OCI-LY1 (cell line): ENCODE measurements around the gene C18orf63.

Experiments used
- H2AFZ ChIP-seq: fragments of 200-600 bp; sonication (generic), shearing (Covaris generic); 2 replicates; pipeline ENCODE4 v1.6.0; 2014; ENCODE audit warnings: antibody characterized with exemption, mild to moderate bottlenecking, low read length
- H3F3A ChIP-seq: fragments of 200-600 bp; sonication (generic), shearing (Covaris generic); 2 replicates; pipeline ENCODE4 v1.6.0; 2014; ENCODE audit warnings: mild to moderate bottlenecking, antibody characterized with exemption, low read length, moderate library complexity; ENCODE audit not compliant: insufficient read depth
- H3K27ac ChIP-seq: fragments of 200-600 bp; sonication (generic); 2 replicates; pipeline ENCODE4 v1.5.1; 2014; ENCODE audit warnings: low read length, mixed run types, mild to moderate bottlenecking, low read depth; ENCODE audit not compliant: poor library complexity, severe bottlenecking
- H3K27me3 ChIP-seq: fragments of 200-600 bp; sonication (generic); 2 replicates; pipeline ENCODE4 v1.6.0; 2014; ENCODE audit warnings: antibody characterized with exemption, mild to moderate bottlenecking, low read length, moderate library complexity; ENCODE audit not compliant: insufficient read depth
- H3K36me3 ChIP-seq: fragments of 200-600 bp; sonication (generic); 2 replicates; pipeline ENCODE4 v1.6.1; 2014; ENCODE audit warnings: mild to moderate bottlenecking, antibody characterized with exemption, low read length, moderate library complexity, mixed read lengths; ENCODE audit not compliant: insufficient read depth
- H3K4me1 ChIP-seq: fragments of 200-600 bp; sonication (generic); 2 replicates; pipeline ENCODE4 v1.5.1; 2014; ENCODE audit warnings: mild to moderate bottlenecking, low read length, moderate library complexity; ENCODE audit not compliant: insufficient read depth, severe bottlenecking
- H3K4me2 ChIP-seq: fragments of 200-600 bp; sonication (generic), shearing (Covaris generic); 2 replicates; pipeline ENCODE4 v1.6.1; 2014; ENCODE audit warnings: low read length
- H3K4me3 ChIP-seq: fragments of 200-600 bp; sonication (generic); 2 replicates; pipeline ENCODE4 v1.5.1; 2014; ENCODE audit warnings: low read length, low read depth, mild to moderate bottlenecking, mixed read lengths; ENCODE audit not compliant: poor library complexity, severe bottlenecking
- H3K79me2 ChIP-seq: fragments of 200-600 bp; shearing (Covaris generic); 2 replicates; pipeline ENCODE4 v1.6.1; 2016; ENCODE audit warnings: mixed run types, low read length, mixed read lengths; ENCODE audit not compliant: insufficient read depth
- H3K9ac ChIP-seq: fragments of 200-600 bp; sonication (generic), shearing (Covaris generic); 2 replicates; pipeline ENCODE4 v1.6.1; 2014; ENCODE audit warnings: mild to moderate bottlenecking, low read length, mixed read lengths
- H3K9me2 ChIP-seq: fragments of 200-600 bp; sonication (generic), shearing (Covaris generic); 2 replicates; pipeline ENCODE4 v1.6.1; 2014; ENCODE audit warnings: low read depth, mild to moderate bottlenecking, low read length, mixed read lengths
- H3K9me3 ChIP-seq: fragments of 200-600 bp; shearing (Covaris generic); 2 replicates; pipeline ENCODE4 v1.6.1; 2014; ENCODE audit warnings: low read length, mixed read lengths
- H4K20me1 ChIP-seq: fragments of 200-600 bp; sonication (generic), shearing (Covaris generic); 2 replicates; pipeline ENCODE4 v1.6.0; 2016; ENCODE audit warnings: mild to moderate bottlenecking, low read length; ENCODE audit not compliant: insufficient read depth
- CTCF ChIP-seq: fragments of 200-600 bp; sonication (generic), shearing (Covaris generic); IDR thresholded peaks from 2 replicates; pipeline ENCODE4 v1.5.1; 2017; ENCODE audit warnings: mild to moderate bottlenecking, antibody characterized with exemption, low read length, moderate library complexity, mixed read lengths
- EZH2 ChIP-seq: fragments of 200-600 bp; sonication (generic), shearing (Covaris generic); IDR thresholded peaks from 2 replicates; pipeline ENCODE4 v1.8.0; 2017; ENCODE audit warnings: borderline replicate concordance, mixed run types, mild to moderate bottlenecking, antibody characterized with exemption, low read length, moderate library complexity, mixed read lengths

Gene C18orf63

GRCh38 chr18:74299746-74300145 lies 15.9 kb upstream of the C18orf63 start:
- H4K20me1 ChIP-seq, result no peaks in the 10 kb centered on the region
- no peak for TF ChIP-seq CTCF
- TF ChIP-seq EZH2, result no peak

GRCh38 chr18:74303306-74303705 lies 12.3 kb upstream of the C18orf63 start:
- H3K9ac ChIP-seq, result no peak overlapping the region
- no peaks in the 10 kb centered on the region; the same call in 1 of the 2 replicates for H3K36me3 ChIP-seq
- no peak overlapping the region for H2AFZ ChIP-seq
- no peaks in the 10 kb centered on the region for H4K20me1 ChIP-seq
- H3K27me3 ChIP-seq, result no peaks in the 10 kb centered on the region
- TF ChIP-seq EZH2, result no peak
- TF ChIP-seq CTCF, result no peak
- peaks cover 3% of the 10 kb centered on the region; the same call in 1 of the 2 replicates for H3F3A ChIP-seq
- H3K79me2 ChIP-seq, result no peaks in the 10 kb centered on the region
- H3K27ac ChIP-seq, result no peak overlapping the region
- H3K4me3 ChIP-seq, result no peak overlapping the region
- peaks cover 2% of the 10 kb centered on the region; the same call in 1 of the 2 replicates for H3K9me3 ChIP-seq
- H3K4me2 ChIP-seq, result no peak overlapping the region
- no peaks in the 10 kb centered on the region for H3K4me1 ChIP-seq
- no peaks in the 10 kb centered on the region for H3K9me2 ChIP-seq

More at GRCh38 chr18:74299746-74300145, 15.9 kb upstream of the C18orf63 start:
- Histone ChIP-seq H3K36me3 (no peaks in the 10 kb centered on the region; the same call in 1 of the 2 replicates), H3K4me3 (no peak overlapping the region), H2AFZ (no peak overlapping the region), H3K4me2 (no peak overlapping the region), H3K27ac (no peak overlapping the region), H3K4me1 (no peaks in the 10 kb centered on the region), H3K9me3 (peaks cover 2% of the 10 kb centered on the region; the same call in 1 of the 2 replicates), H3K27me3 (no peaks in the 10 kb centered on the region), H3K79me2 (no peaks in the 10 kb centered on the region), H3F3A (peaks cover 3% of the 10 kb centered on the region; the same call in 1 of the 2 replicates), H3K9ac (no peak overlapping the region), H3K9me2 (no peaks in the 10 kb centered on the region)

- no peaks in the 10 kb centered on the region for H3K4me1 ChIP-seq
- H3K36me3 ChIP-seq, result no peaks in the 10 kb centered on the region; the same call in 1 of the 2 replicates
- H3K4me3 ChIP-seq, result no peak overlapping the region
- no peak overlapping the region for H2AFZ ChIP-seq
- no peak overlapping the region for H3K4me2 ChIP-seq
- no peak overlapping the region for H3K9ac ChIP-seq
- peaks cover 2% of the 10 kb centered on the region; the same call in 1 of the 2 replicates for H3K9me3 ChIP-seq
- TF ChIP-seq CTCF (no peak), EZH2 (no peak)
- H3K27ac ChIP-seq, result no peak overlapping the region
- peaks cover 3% of the 10 kb centered on the region; the same call in 1 of the 2 replicates for H3F3A ChIP-seq
- no peaks in the 10 kb centered on the region for H3K79me2 ChIP-seq
- H4K20me1 ChIP-seq, result no peaks in the 10 kb centered on the region
- H3K9me2 ChIP-seq, result no peaks in the 10 kb centered on the region
- H3K27me3 ChIP-seq, result no peaks in the 10 kb centered on the region
Measured at GRCh38 chr18:74303936-74304335, 11.7 kb upstream of the C18orf63 start.
